Hepatocyte (in vitro differentiated cells): ENCODE results near the gene HDAC1. TPM values are rescaled to one million over a fixed set of nuclear protein-coding genes. Genes with fewer than 3 reads are reported as not detected.
A peak's percentile ranks its signal among the peaks of the same experiment; 100 is the strongest.

Source experiments
- DNase-seq: peaks from one replicate; pipeline ENCODE4 v3.0.0-alpha.2; 2016; ENCODE audit warnings: low spot score
- H2AFZ ChIP-seq: fragments of 200-600 bp; sonication (generic); 2 replicates; pipeline ENCODE4 v1.6.0; 2016; ENCODE audit warnings: antibody characterized with exemption, mild to moderate bottlenecking
- H3K27ac ChIP-seq: fragments of 200-600 bp; sonication (generic); 2 replicates; pipeline ENCODE4 v1.5.1; 2016; ENCODE audit warnings: mild to moderate bottlenecking
- H3K27me3 ChIP-seq: fragments of 200-600 bp; sonication (generic); 2 replicates; pipeline ENCODE4 v1.6.1; 2016
- H3K36me3 ChIP-seq: fragments of 200-600 bp; sonication (generic); replicated peaks from 2 replicates; pipeline ENCODE4 v1.5.1; 2016; ENCODE audit warnings: low read depth; ENCODE audit not compliant: insufficient read depth
- H3K4me1 ChIP-seq: fragments of 200-600 bp; sonication (generic); 2 replicates; pipeline ENCODE4 v1.5.1; 2016; ENCODE audit warnings: mild to moderate bottlenecking, moderate library complexity; ENCODE audit not compliant: insufficient read depth
- H3K4me2 ChIP-seq: fragments of 200-600 bp; sonication (generic); 2 replicates; pipeline ENCODE4 v1.6.0; 2016
- H3K4me3 ChIP-seq: fragments of 200-600 bp; sonication (generic); 2 replicates; pipeline ENCODE4 v1.5.1; 2016; ENCODE audit warnings: mild to moderate bottlenecking
- H3K79me2 ChIP-seq: fragments of 200-600 bp; sonication (generic); 2 replicates; pipeline ENCODE4 v1.6.0; 2017; ENCODE audit warnings: mild to moderate bottlenecking
- H3K9me2 ChIP-seq: fragments of 200-600 bp; sonication (generic); replicated peaks from 2 replicates; pipeline ENCODE4 v1.6.0; 2017; ENCODE audit warnings: mild to moderate bottlenecking; ENCODE audit not compliant: insufficient read depth
- H3K9me3 ChIP-seq: fragments of 200-600 bp; sonication (generic); 2 replicates; pipeline ENCODE4 v1.5.1; 2016; ENCODE audit warnings: low read depth, mild to moderate bottlenecking
- H4K20me1 ChIP-seq: fragments of 200-600 bp; sonication (generic); 2 replicates; pipeline ENCODE4 v1.6.0; 2016; ENCODE audit warnings: mild to moderate bottlenecking; ENCODE audit not compliant: insufficient read depth, poor library complexity, severe bottlenecking
- CTCF ChIP-seq: fragments of 200-600 bp; sonication (generic); IDR thresholded peaks from 2 replicates; pipeline ENCODE4 v1.5.1; 2016; ENCODE audit warnings: antibody characterized with exemption, mild to moderate bottlenecking; ENCODE audit not compliant: poor library complexity
- EZH2 ChIP-seq: fragments of 200-600 bp; sonication (generic); IDR thresholded peaks from 2 replicates; pipeline ENCODE4 v1.6.1; 2016; ENCODE audit warnings: antibody characterized with exemption, mild to moderate bottlenecking, borderline replicate concordance
- EZH2phosphoT487 ChIP-seq: fragments of 200-600 bp; sonication (generic); IDR thresholded peaks from one replicate; pipeline ENCODE4 v1.6.1; 2018; ENCODE audit warnings: antibody characterized with exemption, mild to moderate bottlenecking, low read depth, moderate library complexity; ENCODE audit not compliant: unreplicated experiment, severe bottlenecking
- WGBS: methylation state at CpG from one replicate; pipeline ENCODE4 v1.1.6; 2016; ENCODE audit warnings: low lambda C conversion rate; ENCODE audit errors: missing lambda C conversion rate; 5-methylcytosine and 5-hydroxymethylcytosine counted together
- polyA plus RNA-seq: library from polyadenylated mRNA; unstranded; fragments of >200 nt; fragmentation: Nextera tagmentation; extraction: Ambion mirVana; gene quantifications from 2 replicates; pipeline ENCODE4 v1.2.1, GENCODE V29; 2016
- total RNA-seq: library from RNA; depleted of rRNA; stranded (reverse); fragments of >200 nt; gene quantifications from 2 replicates; pipeline ENCODE4 v1.2.3, GENCODE V29; 2014

HDAC1 gene
- total and polyA plus RNA-seq, 2 experiments from 2014 or later: 94.6 to 117 TPM

- Histone ChIP-seq H3K4me2 (peak overlapping the region; percentile 94), H3K9me3 (no peaks in the 10 kb centered on the region), H3K79me2 (peaks cover 34% of the 10 kb centered on the region), H3K4me1 (peaks cover 8% of the 10 kb centered on the region), H4K20me1 (peaks cover 18% of the 10 kb centered on the region), H3K27me3 (no peaks in the 10 kb centered on the region), H3K36me3 (no peaks in the 10 kb centered on the region), H3K9me2 (no peaks in the 10 kb centered on the region), H3K4me3 (peak overlapping the region; percentile 98), H3K27ac (peak overlapping the region; percentile 88), H2AFZ (peak overlapping the region; percentile 16)
- peak; percentile 80 for DNase-seq
- WGBS: 2% methylated on average over 25 of the region's 46 CpGs
- TF ChIP-seq EZH2phosphoT487: no peak
- peak; percentile 80 for TF ChIP-seq CTCF
Observed at GRCh38 chr1:32334864-32335534, 43.1 kb downstream of the HDAC1 start.

- H3K4me3 ChIP-seq: peak overlapping the region; percentile 98
- peaks cover 18% of the 10 kb centered on the region for H4K20me1 ChIP-seq
- no peaks in the 10 kb centered on the region for H3K36me3 ChIP-seq
- H3K9me3 ChIP-seq: no peaks in the 10 kb centered on the region
- no peaks in the 10 kb centered on the region for H3K27me3 ChIP-seq
- no peaks in the 10 kb centered on the region for H3K9me2 ChIP-seq
- H2AFZ ChIP-seq: peak overlapping the region; percentile 16
- H3K79me2 ChIP-seq: peaks cover 34% of the 10 kb centered on the region
- no peak for DNase-seq
- H3K4me1 ChIP-seq: peaks cover 8% of the 10 kb centered on the region
- H3K27ac ChIP-seq: peak overlapping the region; percentile 88
- TF ChIP-seq CTCF (no peak), EZH2 (no peak), EZH2phosphoT487 (no peak)
- 0% methylated on average over 6 of the region's 34 CpGs for WGBS
- H3K4me2 ChIP-seq: peak overlapping the region; percentile 94
Observed at GRCh38 chr1:32335535-32335789, 43.6 kb downstream of the HDAC1 start.

- Histone ChIP-seq H3K4me2 (peak within 1 kb of the TSS; percentile 94), H4K20me1 (peaks cover 18% of the 10 kb centered on the region), H3K79me2 (peaks cover 34% of the 10 kb centered on the region), H3K4me1 (peaks cover 8% of the 10 kb centered on the region), H3K36me3 (no peaks in the 10 kb centered on the region), H3K9me2 (no peaks in the 10 kb centered on the region), H3K9me3 (no peaks in the 10 kb centered on the region), H2AFZ (peak within 1 kb of the TSS; percentile 16), H3K4me3 (peak within 1 kb of the TSS; percentile 98), H3K27ac (peak within 1 kb of the TSS; percentile 88), H3K27me3 (no peaks in the 10 kb centered on the region)
- TF ChIP-seq EZH2 (no peak), CTCF (no peak), EZH2phosphoT487 (no peak)
- peak; percentile 89 for DNase-seq
- WGBS: 2% methylated on average over 31 of the region's 95 CpGs
Observed at GRCh38 chr1:32335790-32336590, 44.1 kb downstream of the HDAC1 start, which contains the start of gene MARCKSL1. Gene MARCKSL1 (minus strand): TSS chr1:32336233. CDS start chr1:32336033, 200 bp downstream.
